ENCODE data around the gene MC2R. TPM values are rescaled to one million over a fixed set of nuclear protein-coding genes. Genes with fewer than 3 reads are reported as not detected.

Gene MC2R
- not detected for polyA plus RNA-seq (2013, experiment 1 of 2)
- polyA plus RNA-seq (2013, experiment 2 of 2), result not detected

DNA sequence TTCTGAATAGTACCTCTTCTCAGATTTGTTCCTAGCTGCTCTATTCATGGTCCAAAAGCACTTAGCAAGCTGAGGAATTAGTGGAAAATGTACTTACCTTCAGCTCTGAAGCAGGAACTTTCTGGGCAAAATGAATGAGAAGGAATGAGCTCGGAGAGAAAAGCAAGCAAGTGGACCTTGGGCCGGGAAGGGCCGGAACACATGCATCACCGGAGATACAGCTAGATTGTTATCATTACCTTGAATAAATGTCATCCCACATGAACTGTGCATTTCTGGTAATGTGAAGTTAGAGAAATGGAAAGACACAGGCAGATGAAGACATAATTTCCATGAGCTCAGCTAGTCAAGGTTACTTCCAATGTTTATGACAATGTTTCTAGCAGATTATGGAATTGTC is at the start of gene MC2R:
Gene MC2R, minus strand, starts transcription at position 146 of the 400 bp plus-strand sequence. CDS start 30,018 bp downstream, outside the sequence.
- Histone ChIP-seq H3K23ac (ENCODE audit: low read length) (no peak within 1 kb of the TSS), H2AK5ac (ENCODE audit: low read length) (no peak within 1 kb of the TSS), H3K4me1 (ENCODE audit: control insufficient read depth, low read depth, low read length) (no peaks in the 10 kb centered on the region), H3K79me1 (ENCODE audit: low read length) (no peaks in the 10 kb centered on the region), H4K5ac (ENCODE audit: low read length) (no peak within 1 kb of the TSS), H2BK15ac (replicated peaks; ENCODE audit: low read depth) (no peak within 1 kb of the TSS), H3K18ac (ENCODE audit: low read length) (no peak within 1 kb of the TSS), H3K9ac (ENCODE audit: low read length) (no peak within 1 kb of the TSS), H3K27me3 (ENCODE audit: insufficient read depth, low read length, poor library complexity) (no peaks in the 10 kb centered on the region), H3K27ac (ENCODE audit: low read depth, low read length) (no peak within 1 kb of the TSS), H3K4me3 (ENCODE audit: low read length) (no peak within 1 kb of the TSS), H2BK5ac (ENCODE audit: low read length) (no peak within 1 kb of the TSS), H3K4ac (ENCODE audit: low read depth, low read length) (no peak within 1 kb of the TSS), H2BK120ac (ENCODE audit: low read depth, low read length) (no peak within 1 kb of the TSS), H3K4me2 (ENCODE audit: low read length) (no peak within 1 kb of the TSS), H3K79me2 (ENCODE audit: control insufficient read depth, insufficient read depth, low read length) (no peaks in the 10 kb centered on the region), H3K36me3 (ENCODE audit: control insufficient read depth, insufficient read depth, low read length) (no peaks in the 10 kb centered on the region), H4K8ac (ENCODE audit: low read depth, low read length) (no peak within 1 kb of the TSS), H3K56ac (ENCODE audit: low read length) (no peak within 1 kb of the TSS)
- no CpG with 5 or more reads among the region's 4 CpGs for WGBS (ENCODE audit: extremely low coverage, insufficient coverage, low lambda C conversion rate)
- DNase-seq, result no peak

DNA sequence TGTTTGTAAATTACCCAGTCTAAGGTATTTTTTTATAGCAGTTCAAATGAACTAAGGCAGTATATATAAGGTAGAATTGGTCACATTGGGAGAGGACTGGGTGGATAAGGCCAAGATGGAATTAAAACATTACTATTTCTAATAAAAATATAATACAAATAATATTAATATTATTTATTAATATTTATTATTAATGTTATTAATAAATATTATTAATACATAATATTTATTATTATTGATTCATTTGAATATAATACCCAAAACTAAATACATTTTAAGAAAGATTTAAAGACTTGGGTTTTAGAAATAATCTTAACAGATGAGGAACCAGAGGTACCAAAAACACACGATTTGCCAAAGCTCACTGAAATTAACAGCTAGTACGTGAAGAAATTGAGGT is 30.5 kb upstream of the MC2R start:
- Histone ChIP-seq H2BK15ac (replicated peaks; ENCODE audit: low read depth) (no peak overlapping the region), H3K79me1 (ENCODE audit: low read length) (no peaks in the 10 kb centered on the region), H3K23ac (ENCODE audit: low read length) (no peak overlapping the region), H3K4me1 (ENCODE audit: control insufficient read depth, low read depth, low read length) (no peaks in the 10 kb centered on the region), H3K27me3 (ENCODE audit: insufficient read depth, low read length, poor library complexity) (no peaks in the 10 kb centered on the region), H3K56ac (ENCODE audit: low read length) (no peak overlapping the region), H3K9ac (ENCODE audit: low read length) (no peak overlapping the region), H4K5ac (ENCODE audit: low read length) (no peak overlapping the region), H3K27ac (ENCODE audit: low read depth, low read length) (no peak overlapping the region), H3K4ac (ENCODE audit: low read depth, low read length) (no peak overlapping the region), H4K8ac (ENCODE audit: low read depth, low read length) (no peak overlapping the region), H3K4me3 (ENCODE audit: low read length) (no peak overlapping the region), H2BK120ac (ENCODE audit: low read depth, low read length) (no peak overlapping the region), H3K36me3 (ENCODE audit: control insufficient read depth, insufficient read depth, low read length) (no peaks in the 10 kb centered on the region), H3K18ac (ENCODE audit: low read length) (no peak overlapping the region), H2AK5ac (ENCODE audit: low read length) (no peak overlapping the region), H2BK5ac (ENCODE audit: low read length) (no peak overlapping the region), H3K79me2 (ENCODE audit: control insufficient read depth, insufficient read depth, low read length) (no peaks in the 10 kb centered on the region), H3K4me2 (ENCODE audit: low read length) (no peak overlapping the region)
- no peak for DNase-seq
- no CpG with 5 or more reads among the region's 2 CpGs for WGBS (ENCODE audit: extremely low coverage, insufficient coverage, low lambda C conversion rate)

GRCh38 chr18:13943338-13943737 is 28.0 kb upstream of the MC2R start:
- DNase-seq, result no peak
- H3K4me1 ChIP-seq (ENCODE audit: control insufficient read depth, low read depth, low read length), result no peaks in the 10 kb centered on the region
- H3K27me3 ChIP-seq (ENCODE audit: insufficient read depth, low read length, poor library complexity), result no peaks in the 10 kb centered on the region
- H2BK120ac ChIP-seq (ENCODE audit: low read depth, low read length), result no peak overlapping the region
- H3K4me2 ChIP-seq (ENCODE audit: low read length), result no peak overlapping the region
- WGBS (ENCODE audit: extremely low coverage, insufficient coverage, low lambda C conversion rate), result no CpG with 5 or more reads among the region's 2 CpGs
- H3K18ac ChIP-seq (ENCODE audit: low read length), result no peak overlapping the region
- H2AK5ac ChIP-seq (ENCODE audit: low read length), result no peak overlapping the region
- no peak overlapping the region for H2BK5ac ChIP-seq (ENCODE audit: low read length)
- no peak overlapping the region for H3K23ac ChIP-seq (ENCODE audit: low read length)
- no peaks in the 10 kb centered on the region for H3K79me2 ChIP-seq (ENCODE audit: control insufficient read depth, insufficient read depth, low read length)
- no peak overlapping the region for H3K56ac ChIP-seq (ENCODE audit: low read length)
- no peak overlapping the region for H4K5ac ChIP-seq (ENCODE audit: low read length)
- no peaks in the 10 kb centered on the region for H3K36me3 ChIP-seq (ENCODE audit: control insufficient read depth, insufficient read depth, low read length)
- no peak overlapping the region for H3K4me3 ChIP-seq (ENCODE audit: low read length)
- H3K9ac ChIP-seq (ENCODE audit: low read length), result no peak overlapping the region
- H4K8ac ChIP-seq (ENCODE audit: low read depth, low read length), result no peak overlapping the region
- no peak overlapping the region for H3K27ac ChIP-seq (ENCODE audit: low read depth, low read length)
- no peak overlapping the region for H2BK15ac ChIP-seq (replicated peaks; ENCODE audit: low read depth)
- H3K4ac ChIP-seq (ENCODE audit: low read depth, low read length), result no peak overlapping the region
- H3K79me1 ChIP-seq (ENCODE audit: low read length), result no peaks in the 10 kb centered on the region

DNA sequence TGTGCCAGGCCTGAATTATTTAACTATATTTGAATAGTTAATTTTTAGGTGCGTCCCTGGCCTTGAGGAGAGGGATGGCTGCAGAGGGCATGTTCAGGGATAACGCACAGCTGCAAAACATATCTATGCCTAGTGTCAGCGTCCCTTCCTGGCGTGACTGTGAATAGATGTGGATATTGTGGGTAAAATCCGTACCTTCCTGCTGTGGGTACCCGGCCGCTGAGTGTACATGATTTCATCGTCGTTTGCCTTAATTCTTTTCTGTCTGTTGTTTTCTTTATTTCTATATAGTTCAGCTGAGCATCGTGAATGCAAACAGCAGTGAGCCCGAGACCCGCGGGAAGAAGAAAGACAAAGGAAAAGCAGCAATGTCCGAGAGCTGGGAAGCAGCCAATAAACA is 25.0 kb upstream of the MC2R start:
- no peak overlapping the region for H3K56ac ChIP-seq (ENCODE audit: low read length)
- H2BK5ac ChIP-seq (ENCODE audit: low read length), result no peak overlapping the region
- no peak for DNase-seq
- H3K4ac ChIP-seq (ENCODE audit: low read depth, low read length), result no peak overlapping the region
- H3K4me2 ChIP-seq (ENCODE audit: low read length), result no peak overlapping the region
- H3K27ac ChIP-seq (ENCODE audit: low read depth, low read length), result no peak overlapping the region
- H2AK5ac ChIP-seq (ENCODE audit: low read length), result no peak overlapping the region
- no peak overlapping the region for H4K5ac ChIP-seq (ENCODE audit: low read length)
- H3K79me2 ChIP-seq (ENCODE audit: control insufficient read depth, insufficient read depth, low read length), result no peaks in the 10 kb centered on the region
- H2BK120ac ChIP-seq (ENCODE audit: low read depth, low read length), result no peak overlapping the region
- H3K36me3 ChIP-seq (ENCODE audit: control insufficient read depth, insufficient read depth, low read length), result no peaks in the 10 kb centered on the region
- H3K4me1 ChIP-seq (ENCODE audit: control insufficient read depth, low read depth, low read length), result no peaks in the 10 kb centered on the region
- H3K4me3 ChIP-seq (ENCODE audit: low read length), result no peak overlapping the region
- no peak overlapping the region for H3K9ac ChIP-seq (ENCODE audit: low read length)
- no peaks in the 10 kb centered on the region for H3K79me1 ChIP-seq (ENCODE audit: low read length)
- H3K27me3 ChIP-seq (ENCODE audit: insufficient read depth, low read length, poor library complexity), result no peaks in the 10 kb centered on the region
- no peak overlapping the region for H3K23ac ChIP-seq (ENCODE audit: low read length)
- no peak overlapping the region for H2BK15ac ChIP-seq (replicated peaks; ENCODE audit: low read depth)
- H4K8ac ChIP-seq (ENCODE audit: low read depth, low read length), result no peak overlapping the region
- no CpG with 5 or more reads among the region's 14 CpGs for WGBS (ENCODE audit: extremely low coverage, insufficient coverage, low lambda C conversion rate)
- no peak overlapping the region for H3K18ac ChIP-seq (ENCODE audit: low read length)

GRCh38 chr18:13934676-13935075 is 19.3 kb upstream of the MC2R start:
- WGBS (ENCODE audit: extremely low coverage, insufficient coverage, low lambda C conversion rate), result no CpG with 5 or more reads among the region's 6 CpGs

DNA sequence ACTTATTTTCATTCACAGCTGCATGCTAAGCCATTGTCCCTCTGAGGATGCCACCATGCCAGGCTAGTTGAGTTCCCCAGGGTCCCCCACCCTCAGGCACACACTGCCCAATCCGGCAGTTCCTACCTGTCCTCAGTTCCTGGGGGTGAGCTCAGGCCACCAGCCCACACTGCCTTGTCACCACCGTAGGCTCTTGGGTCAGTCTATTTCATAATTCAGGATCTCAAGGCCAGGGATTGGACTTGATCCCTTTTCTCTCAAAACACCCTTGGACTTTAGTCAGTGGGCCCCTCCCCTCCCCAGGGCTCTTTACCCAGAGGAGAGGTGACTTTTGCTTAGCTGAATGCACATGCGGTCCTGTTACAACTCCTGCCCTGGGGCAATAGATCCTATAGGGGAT is 18.7 kb upstream of the MC2R start:
- no peaks in the 10 kb centered on the region for H3K79me1 ChIP-seq (ENCODE audit: low read length)
- no peak overlapping the region for H3K56ac ChIP-seq (ENCODE audit: low read length)
- H3K4me1 ChIP-seq (ENCODE audit: control insufficient read depth, low read depth, low read length), result no peaks in the 10 kb centered on the region
- H2BK120ac ChIP-seq (ENCODE audit: low read depth, low read length), result no peak overlapping the region
- H4K8ac ChIP-seq (ENCODE audit: low read depth, low read length), result no peak overlapping the region
- no peak overlapping the region for H3K27ac ChIP-seq (ENCODE audit: low read depth, low read length)
- no peak for DNase-seq
- no peak overlapping the region for H3K23ac ChIP-seq (ENCODE audit: low read length)
- no peak overlapping the region for H4K5ac ChIP-seq (ENCODE audit: low read length)
- H3K4ac ChIP-seq (ENCODE audit: low read depth, low read length), result no peak overlapping the region
- H3K4me3 ChIP-seq (ENCODE audit: low read length), result no peak overlapping the region
- no peak overlapping the region for H3K9ac ChIP-seq (ENCODE audit: low read length)
- no peak overlapping the region for H2BK15ac ChIP-seq (replicated peaks; ENCODE audit: low read depth)
- H3K79me2 ChIP-seq (ENCODE audit: control insufficient read depth, insufficient read depth, low read length), result no peaks in the 10 kb centered on the region
- H3K18ac ChIP-seq (ENCODE audit: low read length), result no peak overlapping the region
- no peak overlapping the region for H3K4me2 ChIP-seq (ENCODE audit: low read length)
- WGBS (ENCODE audit: extremely low coverage, insufficient coverage, low lambda C conversion rate), result no CpG with 5 or more reads among the region's 3 CpGs
- no peaks in the 10 kb centered on the region for H3K27me3 ChIP-seq (ENCODE audit: insufficient read depth, low read length, poor library complexity)
- H2BK5ac ChIP-seq (ENCODE audit: low read length), result no peak overlapping the region
- H3K36me3 ChIP-seq (ENCODE audit: control insufficient read depth, insufficient read depth, low read length), result no peaks in the 10 kb centered on the region
- no peak overlapping the region for H2AK5ac ChIP-seq (ENCODE audit: low read length)

More at GRCh38 chr18:13934676-13935075, 19.3 kb upstream of the MC2R start:
- H4K8ac ChIP-seq (ENCODE audit: low read depth, low read length), result no peak overlapping the region
- H3K9ac ChIP-seq (ENCODE audit: low read length), result no peak overlapping the region
- no peaks in the 10 kb centered on the region for H3K36me3 ChIP-seq (ENCODE audit: control insufficient read depth, insufficient read depth, low read length)
- H3K23ac ChIP-seq (ENCODE audit: low read length), result no peak overlapping the region
- H2BK15ac ChIP-seq (replicated peaks; ENCODE audit: low read depth), result no peak overlapping the region
- no peak overlapping the region for H3K56ac ChIP-seq (ENCODE audit: low read length)
- no peaks in the 10 kb centered on the region for H3K4me1 ChIP-seq (ENCODE audit: control insufficient read depth, low read depth, low read length)
- no peaks in the 10 kb centered on the region for H3K79me1 ChIP-seq (ENCODE audit: low read length)
- no peak overlapping the region for H2BK120ac ChIP-seq (ENCODE audit: low read depth, low read length)
- H3K4ac ChIP-seq (ENCODE audit: low read depth, low read length), result no peak overlapping the region
- DNase-seq, result no peak
- no peak overlapping the region for H2AK5ac ChIP-seq (ENCODE audit: low read length)
- no peak overlapping the region for H3K18ac ChIP-seq (ENCODE audit: low read length)
- H3K79me2 ChIP-seq (ENCODE audit: control insufficient read depth, insufficient read depth, low read length), result no peaks in the 10 kb centered on the region
- H3K4me3 ChIP-seq (ENCODE audit: low read length), result no peak overlapping the region
- H3K27me3 ChIP-seq (ENCODE audit: insufficient read depth, low read length, poor library complexity), result no peaks in the 10 kb centered on the region
- no peak overlapping the region for H4K5ac ChIP-seq (ENCODE audit: low read length)
- H3K4me2 ChIP-seq (ENCODE audit: low read length), result no peak overlapping the region
- H2BK5ac ChIP-seq (ENCODE audit: low read length), result no peak overlapping the region
- no peak overlapping the region for H3K27ac ChIP-seq (ENCODE audit: low read depth, low read length)

Data from mesendoderm (in vitro differentiated cells).